Fibroblast of villous mesenchyme (primary cell): ENCODE data around the gene KITLG. TPM values are rescaled to one million over a fixed set of nuclear protein-coding genes. Genes with fewer than 3 reads are reported as not detected.
A peak's percentile ranks its signal among the peaks of the same experiment; 100 is the strongest.

ENCODE experiments used
- DNase-seq: peaks from one replicate; pipeline ENCODE4 v3.0.0-alpha.2; 2010; ENCODE audit warnings: low read depth
- H3K4me3 ChIP-seq: 2 replicates; pipeline ENCODE4 v1.5.1; 2011; ENCODE audit warnings: low read depth, mild to moderate bottlenecking, low read length
- CTCF ChIP-seq: IDR thresholded peaks from 2 replicates; pipeline ENCODE4 v1.5.1; 2012; ENCODE audit warnings: low read depth, mild to moderate bottlenecking, low read length; ENCODE audit not compliant: insufficient read depth
- total RNA-seq: library from RNA; depleted of rRNA; stranded (reverse); fragments of >200 nt; gene quantifications from 2 replicates; pipeline ENCODE4 v1.2.3, GENCODE V29; 2012

Gene KITLG
- total RNA-seq, 1 donor = 13.8 TPM

- H3K4me3 ChIP-seq = no peak overlapping the region
- DNase-seq = no peak
- TF ChIP-seq CTCF = no peak
These were observed 85.8 kb downstream of the KITLG start for GRCh38 chr12:88494520-88494919.

DNA sequence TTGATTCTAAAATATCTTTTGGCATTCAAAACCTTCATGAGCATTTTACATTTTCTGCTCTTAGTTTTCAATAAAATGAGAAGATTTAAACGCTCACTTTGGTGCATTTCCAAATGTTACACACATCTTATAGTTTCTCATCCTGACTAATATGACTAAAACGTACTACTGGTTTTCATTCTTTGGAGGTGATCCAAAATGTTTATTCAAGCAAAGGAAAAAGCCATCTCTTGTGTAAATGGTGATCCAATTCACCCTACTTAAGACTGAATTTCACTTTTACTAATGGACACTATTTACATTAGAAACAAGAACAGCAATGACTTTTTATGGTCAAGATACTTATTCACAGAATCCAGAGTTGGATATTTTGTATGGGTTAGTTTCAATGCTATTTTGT is 86.6 kb downstream of the KITLG start:
- no peak overlapping the region for H3K4me3 ChIP-seq
- TF ChIP-seq CTCF = no peak
- peak; percentile 64 for DNase-seq

DNA sequence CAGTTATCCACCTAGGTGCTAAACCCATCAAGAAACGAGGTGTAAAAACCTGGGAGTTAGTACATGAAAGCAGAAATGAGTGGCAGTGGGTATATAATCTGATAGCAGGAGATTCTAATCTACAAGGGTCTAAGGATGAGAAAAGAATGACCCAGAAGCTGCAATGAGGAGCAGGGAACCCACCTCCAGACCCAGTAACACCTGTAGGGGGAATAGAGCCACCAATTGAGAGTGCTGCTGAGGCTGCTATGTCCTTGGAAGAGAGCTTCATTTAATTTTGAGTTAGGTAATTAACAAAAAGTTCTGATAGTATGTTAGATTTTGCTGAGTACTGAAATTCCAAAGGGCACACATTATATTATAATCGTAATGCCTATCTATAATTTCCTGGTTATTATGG is 89.8 kb downstream of the KITLG start:
- DNase-seq = no peak
- no peak for TF ChIP-seq CTCF

DNA sequence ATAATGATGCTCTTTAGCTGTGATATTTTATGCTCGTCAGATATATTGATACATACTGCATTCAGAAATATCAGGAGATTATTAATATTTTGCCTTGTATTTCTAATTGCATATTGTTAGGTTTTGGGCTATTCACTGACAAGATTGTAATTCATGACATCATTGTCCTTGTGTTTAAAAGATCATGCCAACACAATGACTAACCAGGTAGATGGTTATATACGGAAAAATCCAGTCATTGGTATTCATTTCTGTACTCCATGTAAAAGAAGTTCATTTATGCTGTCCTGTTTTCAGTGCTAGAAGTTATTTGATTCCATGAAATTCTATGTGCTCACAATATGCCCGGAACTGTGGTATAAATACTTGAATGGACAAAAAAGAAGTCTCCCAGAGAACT is 107.5 kb downstream of the KITLG start:
- TF ChIP-seq CTCF = no peak
- DNase-seq = no peak

More for the DNA sequence above, 89.8 kb downstream of the KITLG start:
- H3K4me3 ChIP-seq = no peak overlapping the region

DNA sequence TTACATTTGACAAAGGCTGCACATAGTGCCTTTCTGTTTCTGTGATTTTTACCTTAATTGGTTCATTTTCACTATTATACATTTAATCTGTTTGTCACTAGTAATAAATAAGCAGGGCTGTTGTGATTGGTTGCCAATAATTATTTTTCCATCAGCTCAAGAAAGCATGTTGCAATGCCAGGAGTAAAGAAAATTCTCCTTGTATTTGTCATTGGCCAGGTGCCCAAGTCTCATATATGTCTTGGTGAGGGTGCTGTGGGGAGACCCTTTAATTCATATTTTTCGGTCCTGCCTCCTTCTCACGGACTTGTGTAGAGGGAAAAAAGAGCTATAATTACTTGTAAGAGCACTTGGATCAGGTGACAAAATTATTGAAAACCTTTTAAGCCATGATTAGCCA is 108.0 kb downstream of the KITLG start:
- no peak for TF ChIP-seq CTCF
- H3K4me3 ChIP-seq = no peak overlapping the region
- DNase-seq = no peak

More for the DNA sequence above, 107.5 kb downstream of the KITLG start:
- no peak overlapping the region for H3K4me3 ChIP-seq

GRCh38 chr12:88471331-88472045 is 108.8 kb downstream of the KITLG start:
- no peak for TF ChIP-seq CTCF
- H3K4me3 ChIP-seq = no peak overlapping the region
- peak; percentile 32 for DNase-seq

DNA sequence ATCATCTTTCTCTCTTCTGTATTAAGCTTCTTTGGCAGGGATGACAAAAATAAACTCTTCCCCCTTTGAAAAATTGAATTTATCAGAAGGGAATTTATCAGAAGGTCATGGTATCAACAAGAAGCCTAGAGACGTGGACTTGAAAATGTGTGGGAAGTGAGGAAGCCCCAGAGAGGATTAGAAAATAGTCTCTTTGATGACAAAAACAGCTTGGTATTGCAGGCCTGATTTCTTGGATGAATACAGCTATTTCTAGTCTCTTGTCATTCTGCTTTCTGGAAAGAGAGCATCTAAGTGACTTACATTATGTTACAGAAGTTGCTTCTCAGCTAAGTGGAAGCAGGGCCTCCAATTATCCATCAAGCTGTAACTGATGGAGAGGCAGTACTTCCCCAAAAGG is 111.1 kb downstream of the KITLG start:
- H3K4me3 ChIP-seq = no peak overlapping the region
- no peak for DNase-seq
- TF ChIP-seq CTCF = no peak
